ENCODE data around the gene CDC42EP1. TPM values are rescaled to one million over a fixed set of nuclear protein-coding genes. Genes with fewer than 3 reads are reported as not detected.

CDC42EP1 gene
- total RNA-seq, 6 experiments from 2014 or later = 29.2 to 117 (median 68.0) TPM

DNA sequence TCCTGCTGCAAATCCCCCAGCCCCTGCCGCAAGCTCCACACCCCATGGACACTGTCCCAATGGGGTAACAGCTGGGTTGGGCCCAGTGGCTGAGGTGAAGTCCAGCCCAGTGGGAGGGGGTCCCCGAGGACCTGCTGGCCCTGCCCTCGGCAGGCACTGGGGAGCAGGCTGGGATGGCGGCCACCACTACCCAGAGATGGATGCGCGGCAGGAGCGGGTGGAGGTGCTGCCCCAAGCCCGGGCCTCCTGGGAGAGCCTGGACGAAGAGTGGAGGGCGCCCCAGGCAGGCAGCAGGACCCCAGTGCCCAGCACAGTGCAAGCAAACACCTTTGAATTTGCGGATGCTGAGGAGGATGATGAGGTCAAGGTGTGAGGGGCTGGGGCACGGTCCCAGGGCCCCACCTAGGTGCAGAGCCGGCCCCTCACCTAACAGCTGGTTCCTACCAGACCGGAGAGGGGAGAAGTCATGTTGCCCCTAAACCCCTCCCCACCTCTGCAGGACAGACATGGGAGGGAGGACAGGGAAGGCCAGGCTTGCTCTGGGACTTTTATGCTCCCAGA lies 8.2 kb downstream of the CDC42EP1 start:
- WGBS (ENCODE audit: insufficient coverage, low coverage, low lambda C conversion rate, missing lambda C conversion rate) = 65% methylated on average over 5 of the region's 14 CpGs
- H3K27me3 ChIP-seq = no peaks in the 10 kb centered on the region

DNA sequence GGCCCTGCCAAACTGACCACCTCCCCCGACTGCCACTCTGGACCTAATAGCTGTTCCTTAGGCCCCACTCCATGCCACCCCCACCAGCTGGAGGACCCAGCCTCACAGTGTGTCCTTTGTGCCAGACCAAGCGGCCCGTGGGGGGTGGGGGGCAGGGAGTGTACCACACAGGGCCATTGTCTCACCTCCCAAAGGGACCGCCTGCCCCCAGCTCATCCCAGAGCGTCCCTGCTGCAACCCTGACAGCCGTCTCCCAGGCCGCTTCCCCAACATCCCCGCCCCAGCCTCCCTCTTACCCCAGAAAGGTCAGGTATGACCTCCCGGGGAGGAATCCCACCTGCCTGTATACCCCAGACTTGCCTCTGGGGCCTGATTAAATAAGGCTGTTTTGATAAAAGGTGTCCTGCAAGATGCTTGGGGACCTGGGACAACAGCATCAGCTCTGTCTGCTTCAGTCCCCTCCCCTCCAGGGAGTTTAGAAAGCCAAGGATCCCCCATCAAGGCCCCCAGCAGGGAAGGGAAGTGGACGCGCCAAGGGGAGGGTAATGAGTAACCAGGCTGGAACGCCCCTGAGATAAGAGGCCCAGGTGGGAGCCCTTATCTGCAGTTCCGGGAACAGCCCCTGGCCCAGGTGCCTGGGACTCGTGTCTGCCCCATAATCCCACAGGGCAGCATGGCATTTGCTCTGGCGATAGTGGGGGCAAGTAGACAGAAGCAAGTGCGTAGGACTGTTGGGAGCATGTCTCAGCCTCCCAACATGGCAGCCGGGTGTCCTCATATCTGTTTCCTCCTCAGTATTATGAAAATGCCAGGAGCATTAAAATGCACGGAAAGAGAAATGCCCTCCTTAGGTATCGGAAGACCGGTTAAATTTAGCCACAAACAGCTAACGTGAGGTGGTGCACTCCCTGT lies 9.0 kb downstream of the CDC42EP1 start:
- H3K9me3 ChIP-seq = no peaks in the 10 kb centered on the region
- DNase-seq = peak; percentile 81 to 90 (median 89)
- peak overlapping the region in 1 of 3 donors; percentile 13 for H3K4me3 ChIP-seq
- peaks cover 0 to 77% (median 48%) of the 10 kb centered on the region in 4 donors for H3K4me1 ChIP-seq
- intact Hi-C loops (cut with DNase I) = no loop called here
- peak overlapping the region; percentile 43 to 99 (median 68) for H3K27ac ChIP-seq
- peak; percentile 62 to 74 (median 68) for ATAC-seq
- WGBS (ENCODE audit: insufficient coverage, low coverage, low lambda C conversion rate, missing lambda C conversion rate) = 26% methylated on average over 10 of the region's 21 CpGs
- TF ChIP-seq, protein P1, sequence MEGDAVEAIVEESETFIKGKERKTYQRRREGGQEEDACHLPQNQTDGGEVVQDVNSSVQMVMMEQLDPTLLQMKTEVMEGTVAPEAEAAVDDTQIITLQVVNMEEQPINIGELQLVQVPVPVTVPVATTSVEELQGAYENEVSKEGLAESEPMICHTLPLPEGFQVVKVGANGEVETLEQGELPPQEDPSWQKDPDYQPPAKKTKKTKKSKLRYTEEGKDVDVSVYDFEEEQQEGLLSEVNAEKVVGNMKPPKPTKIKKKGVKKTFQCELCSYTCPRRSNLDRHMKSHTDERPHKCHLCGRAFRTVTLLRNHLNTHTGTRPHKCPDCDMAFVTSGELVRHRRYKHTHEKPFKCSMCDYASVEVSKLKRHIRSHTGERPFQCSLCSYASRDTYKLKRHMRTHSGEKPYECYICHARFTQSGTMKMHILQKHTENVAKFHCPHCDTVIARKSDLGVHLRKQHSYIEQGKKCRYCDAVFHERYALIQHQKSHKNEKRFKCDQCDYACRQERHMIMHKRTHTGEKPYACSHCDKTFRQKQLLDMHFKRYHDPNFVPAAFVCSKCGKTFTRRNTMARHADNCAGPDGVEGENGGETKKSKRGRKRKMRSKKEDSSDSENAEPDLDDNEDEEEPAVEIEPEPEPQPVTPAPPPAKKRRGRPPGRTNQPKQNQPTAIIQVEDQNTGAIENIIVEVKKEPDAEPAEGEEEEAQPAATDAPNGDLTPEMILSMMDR (IDR thresholded peaks at IDR 0.05) = no peak
- peak; percentile 49 for TF ChIP-seq POLR2A (IDR thresholded peaks at IDR 0.05)
- peaks cover 0 to 19% (median 7%) of the 10 kb centered on the region in 4 donors for H3K36me3 ChIP-seq
- H3K27me3 ChIP-seq = no peaks in the 10 kb centered on the region

More for the DNA sequence above, 8.2 kb downstream of the CDC42EP1 start:
- DNase-seq = no peak
- Histone ChIP-seq H3K4me1 (peaks cover 0 to 77% (median 51%) of the 10 kb centered on the region in 4 donors), H3K9me3 (no peaks in the 10 kb centered on the region), H3K27ac (peak overlapping the region; percentile 5 to 99 (median 41)), H3K36me3 (peaks cover 0 to 19% (median 7%) of the 10 kb centered on the region in 4 donors), H3K4me3 (no peak overlapping the region)
- TF ChIP-seq POLR2A (IDR thresholded peaks at IDR 0.05) = peak; percentile 8
- TF ChIP-seq, protein P1 (IDR thresholded peaks at IDR 0.05) = no peak
- intact Hi-C loops (cut with DNase I) = no loop called here
- no peak for ATAC-seq

- ATAC-seq = peak; percentile 47 to 67 (median 61)
- peak overlapping the region in 1 of 3 donors; percentile 13 for H3K4me3 ChIP-seq
- 37% methylated on average over 8 of the region's 9 CpGs for WGBS (ENCODE audit: insufficient coverage, low coverage, low lambda C conversion rate, missing lambda C conversion rate)
These were observed 9.8 kb downstream of the CDC42EP1 start for GRCh38 chr22:37569921-37570660.

GRCh38 chr22:37570661-37570976 lies 10.3 kb downstream of the CDC42EP1 start:
- H3K9me3 ChIP-seq = no peaks in the 10 kb centered on the region
- no peak overlapping the region for H3K4me3 ChIP-seq
- H3K27ac ChIP-seq = peak overlapping the region in 2 of 3 donors; percentile 43 to 99
- 31% methylated on average over 4 of the region's 4 CpGs for WGBS (ENCODE audit: insufficient coverage, low coverage, low lambda C conversion rate, missing lambda C conversion rate)
- DNase-seq (no peak), ATAC-seq (no peak)
- intact Hi-C loops (cut with DNase I) = no loop called here
- peaks cover 0 to 19% (median 7%) of the 10 kb centered on the region in 4 donors for H3K36me3 ChIP-seq
- TF ChIP-seq, protein P1 (IDR thresholded peaks at IDR 0.05) = no peak
- no peak for TF ChIP-seq POLR2A (IDR thresholded peaks at IDR 0.05)
- no peaks in the 10 kb centered on the region for H3K27me3 ChIP-seq
- peaks cover 0 to 66% (median 41%) of the 10 kb centered on the region in 4 donors for H3K4me1 ChIP-seq

More at GRCh38 chr22:37569921-37570660, 9.8 kb downstream of the CDC42EP1 start:
- H3K4me1 ChIP-seq = peaks cover 0 to 72% (median 45%) of the 10 kb centered on the region in 4 donors
- peak overlapping the region; percentile 43 to 99 (median 68) for H3K27ac ChIP-seq
- peak; percentile 32 for TF ChIP-seq POLR2A (IDR thresholded peaks at IDR 0.05)
- TF ChIP-seq, protein P1 (IDR thresholded peaks at IDR 0.05) = no peak
- intact Hi-C loops (cut with DNase I) = no loop called here
- peak; percentile 87 to 96 (median 94) for DNase-seq
- H3K9me3 ChIP-seq = no peaks in the 10 kb centered on the region
- H3K27me3 ChIP-seq = no peaks in the 10 kb centered on the region
- peaks cover 0 to 19% (median 7%) of the 10 kb centered on the region in 4 donors for H3K36me3 ChIP-seq
